Panc1 (cell line): ENCODE data around the gene ALDH5A1.

ENCODE experiments used
- CTCF ChIP-seq: fragments of 450-650 bp; IDR thresholded peaks from 2 replicates; pipeline ENCODE4 v1.5.1; 2017; ENCODE audit warnings: mild to moderate bottlenecking
- POLR2AphosphoS5 ChIP-seq: IDR thresholded peaks from 2 replicates; pipeline ENCODE4 v1.6.1; 2012; ENCODE audit warnings: mild to moderate bottlenecking, low read depth, low read length, moderate library complexity

- TF ChIP-seq CTCF = no peak
- TF ChIP-seq POLR2AphosphoS5 = no peak
Observed at GRCh38 chr6:24481449-24481848, 13.3 kb upstream of the ALDH5A1 start.
